Iris pigment epithelial cell (primary cell): ENCODE measurements around the gene KMT2C.

ENCODE experiments used
- DNase-seq: peaks from one replicate; pipeline ENCODE4 v3.0.0-alpha.2; 2011; ENCODE audit warnings: low read depth

KMT2C gene

DNA sequence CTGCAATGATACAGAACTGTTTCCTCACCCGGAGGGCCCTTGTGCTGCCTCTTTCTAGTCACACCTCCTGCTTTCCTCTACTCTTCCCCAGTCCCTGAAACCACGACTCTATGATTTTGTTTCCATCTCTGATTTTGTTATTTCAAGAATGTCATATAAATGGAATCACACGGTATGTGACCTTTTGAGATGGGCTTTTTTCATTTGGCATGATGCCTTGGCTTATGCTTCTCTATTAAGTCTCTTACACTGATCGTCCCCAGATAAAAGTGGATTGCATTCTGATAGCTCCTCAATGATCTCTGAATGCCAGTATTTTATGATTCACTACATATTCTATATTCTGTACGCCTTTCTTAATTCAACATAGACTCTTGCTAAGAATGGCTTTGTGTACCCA lies 332.1 kb downstream of the KMT2C start:
- peak; percentile 14 for DNase-seq

DNA sequence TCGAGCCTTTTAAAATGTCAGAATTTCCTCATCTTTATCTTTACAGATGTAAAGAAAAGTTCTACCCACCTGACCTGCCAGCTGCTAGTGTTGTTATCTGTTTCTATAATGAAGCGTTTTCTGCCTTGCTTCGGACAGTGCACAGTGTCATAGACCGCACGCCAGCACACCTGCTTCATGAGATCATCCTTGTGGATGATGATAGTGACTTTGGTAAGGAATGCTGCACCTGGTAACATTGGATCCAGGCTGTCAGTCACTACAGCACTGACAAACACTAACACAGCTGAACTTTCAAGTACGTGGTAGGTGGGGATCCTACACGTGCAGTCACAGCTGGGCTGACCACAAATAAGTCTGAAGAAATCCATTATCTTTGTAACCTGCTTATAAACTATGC lies 332.7 kb downstream of the KMT2C start:
- no peak for DNase-seq

DNA sequence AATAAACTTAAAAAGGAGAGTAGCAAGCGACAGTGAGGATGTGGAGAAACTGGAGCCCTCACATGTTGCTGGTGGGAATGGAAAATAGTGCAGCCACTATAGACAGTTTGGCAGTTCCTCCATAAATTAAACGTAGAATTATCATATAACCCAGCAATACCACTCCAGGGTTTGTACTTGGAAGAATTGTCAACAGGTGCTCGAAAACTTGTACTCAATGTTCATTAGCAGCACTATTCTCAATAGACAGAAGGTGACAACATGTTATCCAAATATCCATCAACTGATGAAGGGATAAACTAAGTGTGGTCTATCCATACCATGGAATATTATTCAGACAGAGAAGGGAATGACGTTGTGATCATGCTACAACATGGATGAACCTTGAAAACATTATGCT lies 338.5 kb downstream of the KMT2C start:
- no peak for DNase-seq

DNA sequence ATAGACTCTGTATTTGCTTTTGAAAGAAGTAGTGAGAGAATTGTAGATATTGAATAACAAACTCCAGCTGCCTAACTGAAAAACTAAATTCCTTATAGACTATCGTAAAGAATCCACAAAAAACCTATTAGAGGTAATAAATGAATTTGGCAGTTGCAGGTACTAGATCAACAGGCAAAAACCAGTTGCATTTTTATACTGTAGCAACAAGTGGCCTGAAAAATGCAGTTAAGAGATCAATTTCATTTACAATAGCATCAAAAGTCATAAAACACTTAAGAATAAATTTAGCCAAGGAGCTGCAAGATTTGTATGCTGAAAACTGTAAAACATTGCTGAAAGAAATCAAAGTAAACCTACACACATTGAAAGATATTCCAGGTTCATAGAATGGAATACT lies 340.0 kb downstream of the KMT2C start:
- DNase-seq = no peak

DNA sequence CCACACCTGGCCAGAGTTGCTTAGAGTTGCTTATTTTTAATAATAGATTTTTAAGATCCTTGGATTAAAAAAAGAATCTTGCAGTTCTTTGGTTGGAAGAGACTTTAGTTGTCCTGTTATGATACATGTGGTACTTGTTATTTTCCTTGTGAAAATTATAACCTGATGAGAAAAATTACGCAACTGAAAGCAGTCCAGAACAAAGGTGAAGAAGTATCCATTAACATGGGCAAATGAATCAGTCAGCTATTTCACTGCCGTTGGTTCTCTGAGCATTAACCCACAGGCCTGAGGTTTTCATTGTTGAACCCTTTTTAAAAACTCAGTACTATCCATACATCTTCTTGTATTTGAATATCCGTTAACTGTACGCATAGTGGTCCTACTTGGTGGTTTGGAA lies 342.1 kb downstream of the KMT2C start:
- no peak for DNase-seq

DNA sequence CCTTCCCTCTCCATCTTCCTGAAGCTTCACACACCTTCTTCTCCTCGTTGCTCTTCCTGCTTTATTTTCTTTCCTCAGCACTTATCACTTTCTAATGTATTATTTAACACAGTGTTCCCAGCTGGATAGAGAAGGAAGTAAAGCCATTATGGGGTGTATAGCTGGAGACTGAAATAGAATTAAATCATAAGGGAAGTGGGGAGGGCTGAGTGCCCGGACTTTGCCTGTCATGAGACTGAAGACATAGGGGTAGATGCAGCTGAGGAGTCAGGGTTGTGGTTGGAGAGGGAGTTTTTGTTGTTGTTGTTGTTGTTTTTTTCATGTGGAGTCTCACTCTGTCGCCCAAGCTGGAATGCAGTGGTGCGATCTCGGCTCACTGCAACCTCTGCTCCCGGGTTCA lies 345.1 kb downstream of the KMT2C start:
- no peak for DNase-seq

DNA sequence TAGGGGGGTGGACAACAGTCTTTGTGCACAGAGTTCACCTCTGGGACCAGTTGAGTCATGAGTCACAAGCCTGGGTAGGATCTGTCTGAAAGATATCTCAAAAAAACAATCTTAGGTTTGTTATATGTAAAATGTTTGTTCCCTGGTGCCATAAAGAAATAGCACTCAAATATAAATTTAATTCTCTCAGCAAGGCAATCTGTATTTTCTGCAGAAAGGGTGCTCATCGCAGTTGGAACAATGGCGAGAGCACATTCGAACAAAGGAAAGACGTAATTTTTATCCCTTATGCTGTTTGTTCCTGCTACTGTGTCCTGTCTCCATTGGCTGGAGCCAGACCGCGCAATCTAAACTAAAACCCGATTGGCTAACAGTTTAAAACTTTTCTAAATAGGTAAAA lies 346.6 kb downstream of the KMT2C start:
- no peak for DNase-seq

DNA sequence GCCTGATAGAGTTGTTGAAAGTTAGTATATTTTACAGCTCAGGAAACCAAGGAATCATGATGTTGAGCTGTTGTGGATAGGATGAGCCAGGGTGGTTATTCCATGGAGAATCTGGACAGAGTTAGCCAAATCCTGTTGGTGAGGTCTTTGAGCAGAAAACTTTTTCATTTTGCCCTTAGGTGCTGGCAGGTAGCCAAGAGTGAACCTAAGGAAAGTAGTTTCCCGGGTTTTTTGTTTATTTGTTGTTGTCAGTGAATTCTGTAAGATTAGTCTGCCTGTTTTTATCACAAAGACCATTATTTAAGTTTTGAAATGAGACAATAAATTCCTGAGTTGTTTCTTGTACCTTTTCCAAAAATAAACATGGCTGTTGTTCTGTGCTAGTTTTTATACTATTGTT lies 349.3 kb downstream of the KMT2C start:
- no peak for DNase-seq

DNA sequence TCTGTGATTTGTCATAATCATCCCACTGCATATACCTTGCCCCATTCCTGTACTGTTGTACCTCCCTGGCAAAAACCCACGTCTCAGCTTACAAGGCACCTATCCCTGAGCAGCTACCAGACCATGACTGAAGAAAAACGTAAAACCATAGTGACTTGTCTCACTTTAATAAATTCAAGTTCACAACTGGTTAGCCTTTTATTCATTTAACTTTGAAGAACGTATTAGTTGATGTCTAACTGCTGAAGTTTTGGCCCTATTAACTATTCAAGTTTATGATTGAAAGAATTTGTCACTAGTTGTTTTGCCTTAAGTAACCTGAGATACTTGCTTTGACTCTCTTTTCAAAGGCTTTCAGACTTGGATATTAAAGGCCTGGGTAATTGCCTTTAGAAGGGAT lies 350.7 kb downstream of the KMT2C start:
- DNase-seq = no peak
